RPMI7951 (cell line): Measurements from ENCODE around the gene ARG2. TPM values are rescaled to one million over a fixed set of nuclear protein-coding genes. Genes with fewer than 3 reads are reported as not detected.

Source experiments
- DNase-seq: peaks from one replicate; pipeline ENCODE4 v3.0.0-alpha.2; 2012; ENCODE audit warnings: low read depth
- total RNA-seq: library from RNA; depleted of rRNA; stranded (reverse); fragments of >200 nt; shearing (Covaris generic); gene quantifications from 2 replicates; pipeline ENCODE4 v1.2.3, GENCODE V29; 2014

ARG2 gene
- total RNA-seq, 1 experiment from 2014 or later = 21.9 TPM

GRCh38 chr14:67636361-67636919, 16.7 kb downstream of the ARG2 start:
- peak; percentile 27 for DNase-seq

GRCh38 chr14:67638642-67639041, 18.9 kb downstream of the ARG2 start:
- no peak for DNase-seq

GRCh38 chr14:67641480-67641879, 21.8 kb downstream of the ARG2 start:
- no peak for DNase-seq

GRCh38 chr14:67641902-67642749, 22.4 kb downstream of the ARG2 start:
- no peak for DNase-seq

GRCh38 chr14:67643713-67644112, 24.0 kb downstream of the ARG2 start:
- no peak for DNase-seq

- no peak for DNase-seq
Observed at GRCh38 chr14:67644428-67644827, 24.7 kb downstream of the ARG2 start.

- DNase-seq = no peak
Observed at GRCh38 chr14:67645414-67645813, 25.7 kb downstream of the ARG2 start.

- no peak for DNase-seq
Observed at GRCh38 chr14:67646131-67646530, 26.4 kb downstream of the ARG2 start.

GRCh38 chr14:67650151-67650550, 30.4 kb downstream of the ARG2 start:
- DNase-seq = no peak

- no peak for DNase-seq
Observed at GRCh38 chr14:67650694-67651093, 31.0 kb downstream of the ARG2 start.

- DNase-seq = no peak
Observed at GRCh38 chr14:67652189-67652588, 32.5 kb downstream of the ARG2 start.

GRCh38 chr14:67653651-67654280, 34.0 kb downstream of the ARG2 start:
- DNase-seq = no peak

- no peak for DNase-seq
Observed at GRCh38 chr14:67663633-67664032, 43.9 kb downstream of the ARG2 start.

GRCh38 chr14:67665868-67666267, 46.1 kb downstream of the ARG2 start:
- DNase-seq = no peak

- peak; percentile 52 for DNase-seq
Observed at GRCh38 chr14:67666750-67667449, 47.2 kb downstream of the ARG2 start.

- no peak for DNase-seq
Observed at GRCh38 chr14:67668559-67668958, 48.8 kb downstream of the ARG2 start.

GRCh38 chr14:67673451-67673850, 53.7 kb downstream of the ARG2 start:
- no peak for DNase-seq

- DNase-seq = peak; percentile 65
Observed at GRCh38 chr14:67674139-67674479, 54.4 kb downstream of the ARG2 start.

GRCh38 chr14:67674480-67675218, 54.9 kb downstream of the ARG2 start, which contains the start of gene VTI1B:
TSS of gene VTI1B (minus strand) at chr14:67674632. CDS start at chr14:67674489, 143 bp downstream.
- peak; percentile 72 for DNase-seq

GRCh38 chr14:67675219-67675582, 55.5 kb downstream of the ARG2 start:
- DNase-seq = no peak

- no peak for DNase-seq
Observed at GRCh38 chr14:67679006-67679405, 59.3 kb downstream of the ARG2 start.
